ENCODE data around the gene GPATCH2L.

Gene GPATCH2L

GRCh38 chr14:76203086-76204001, 51.6 kb downstream of the GPATCH2L start:
- DNase-seq = no peak

DNA sequence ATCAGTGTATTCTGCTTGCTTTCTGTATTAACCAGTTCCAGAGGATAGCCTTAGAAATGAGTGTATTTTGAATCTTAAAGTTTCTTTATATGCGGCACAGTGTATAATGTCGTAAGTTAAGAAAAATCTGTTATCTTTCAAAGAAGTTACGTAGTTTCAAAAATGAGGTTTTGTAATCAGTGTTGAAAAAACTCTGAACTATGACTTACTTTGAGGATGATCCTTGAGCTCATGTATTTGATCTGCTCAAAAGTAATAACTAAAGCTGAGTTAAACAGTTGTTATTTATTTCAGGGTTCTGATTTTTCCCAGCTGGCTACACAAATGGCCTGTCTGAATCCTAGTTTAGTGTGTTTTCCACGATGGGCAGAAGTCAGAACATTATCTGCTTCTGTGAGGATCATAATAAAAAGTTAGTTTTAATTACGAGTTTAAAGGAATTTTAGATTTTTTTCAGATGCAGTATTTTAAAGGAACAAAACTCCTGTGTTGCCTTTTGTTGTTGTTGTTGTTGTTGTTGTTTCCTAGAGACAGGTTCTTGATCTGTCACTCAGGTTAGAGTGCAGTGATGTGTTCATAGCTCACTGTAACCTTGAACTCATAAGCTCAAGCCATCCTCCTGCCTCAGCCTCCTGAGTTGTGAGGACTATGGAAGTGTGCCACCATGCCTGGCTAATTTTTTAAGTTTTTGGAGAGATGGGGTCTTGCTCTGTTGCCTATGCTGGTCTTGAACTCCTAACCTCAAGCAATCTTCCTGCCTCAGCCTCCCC, 52.9 kb downstream of the GPATCH2L start:
- no peak for DNase-seq

GRCh38 chr14:76205708-76206107, 54.0 kb downstream of the GPATCH2L start:
- DNase-seq = no peak

GRCh38 chr14:76208340-76208739, 56.6 kb downstream of the GPATCH2L start:
- DNase-seq = no peak

- no peak for DNase-seq
These were observed 60.5 kb downstream of the GPATCH2L start for GRCh38 chr14:76212242-76212641.

DNA sequence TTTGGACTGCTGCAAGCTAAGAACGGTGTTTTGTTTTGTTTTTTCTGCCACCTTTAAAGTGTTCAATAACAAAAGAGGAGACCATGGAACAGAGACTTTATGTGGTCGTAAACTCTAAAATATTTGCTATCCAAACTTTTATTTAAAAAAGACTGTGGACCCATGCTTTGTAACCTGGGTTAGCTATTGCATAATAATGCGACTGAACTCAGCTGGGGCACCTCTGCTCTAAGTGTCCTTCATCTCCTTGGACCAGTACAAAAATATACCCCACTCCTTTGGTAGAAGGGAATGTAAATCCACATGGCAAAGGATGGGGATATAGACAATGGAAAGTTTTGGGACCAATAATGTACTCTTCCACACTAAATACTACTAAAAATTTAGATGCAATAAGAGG, 65.5 kb downstream of the GPATCH2L start:
- DNase-seq = no peak

DNA sequence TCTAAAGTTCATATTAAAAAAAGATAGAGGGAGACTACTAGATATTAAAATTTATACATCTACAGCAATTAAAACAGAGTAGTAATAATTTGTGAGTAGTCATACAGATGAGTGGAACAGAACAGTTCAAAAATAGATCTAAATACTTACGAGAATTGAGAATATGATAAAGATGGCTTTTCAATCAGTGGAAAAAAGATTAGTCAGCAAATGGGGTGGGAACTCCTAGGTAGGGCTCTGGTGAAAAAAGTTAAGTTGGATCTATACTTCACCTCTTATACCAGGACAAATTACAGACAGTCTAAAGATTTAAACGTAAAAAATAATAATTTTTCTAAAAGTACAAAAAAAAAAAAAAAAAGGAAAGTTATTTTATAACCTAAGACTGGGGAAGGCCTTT, 66.9 kb downstream of the GPATCH2L start:
- no peak for DNase-seq

DNA sequence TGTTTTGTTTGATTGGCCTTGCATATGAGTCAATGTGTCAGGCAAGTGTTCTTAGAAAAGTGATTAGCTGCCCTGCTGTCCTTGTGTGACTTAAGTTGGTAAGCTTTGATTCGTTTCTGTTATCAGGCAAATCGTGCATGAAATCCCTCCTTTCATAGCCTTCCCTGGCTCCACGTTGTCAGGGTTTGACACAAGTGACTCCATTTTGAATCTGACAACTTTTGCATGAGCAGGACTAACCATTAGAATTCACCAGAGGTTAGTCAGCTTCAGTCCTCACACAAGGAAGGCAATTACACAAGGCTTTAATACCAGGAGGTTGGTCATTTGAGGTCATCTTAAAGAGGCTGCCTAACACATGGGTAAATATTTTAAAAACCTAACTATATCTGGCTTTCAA, 68.2 kb downstream of the GPATCH2L start:
- DNase-seq = no peak

GRCh38 chr14:76227450-76228050, 75.8 kb downstream of the GPATCH2L start:
- DNase-seq = no peak

DNA sequence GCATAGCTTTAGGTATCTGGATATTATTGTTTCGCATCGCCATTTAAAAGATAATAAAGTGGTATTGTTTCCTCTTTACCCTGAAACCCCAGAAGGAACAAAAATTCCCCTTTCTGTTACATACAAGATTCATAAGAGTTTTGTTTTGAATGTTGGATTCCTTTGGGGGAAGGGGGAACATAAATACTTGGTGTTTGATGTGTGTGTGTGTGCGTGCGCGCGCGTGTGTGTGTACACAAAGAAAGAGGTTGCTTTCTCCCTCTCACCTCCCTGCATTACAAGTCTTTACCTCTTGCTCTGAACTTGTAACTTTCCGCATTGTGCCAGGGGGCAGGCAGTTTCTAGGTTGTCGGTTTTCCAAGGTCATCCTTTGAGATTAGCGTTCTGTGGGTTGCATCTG, 76.4 kb downstream of the GPATCH2L start:
- no peak for DNase-seq

- DNase-seq = no peak
These were observed 81.1 kb downstream of the GPATCH2L start for GRCh38 chr14:76232800-76233199.

- no peak for DNase-seq
These were observed 83.9 kb downstream of the GPATCH2L start for GRCh38 chr14:76235628-76236027.

DNA sequence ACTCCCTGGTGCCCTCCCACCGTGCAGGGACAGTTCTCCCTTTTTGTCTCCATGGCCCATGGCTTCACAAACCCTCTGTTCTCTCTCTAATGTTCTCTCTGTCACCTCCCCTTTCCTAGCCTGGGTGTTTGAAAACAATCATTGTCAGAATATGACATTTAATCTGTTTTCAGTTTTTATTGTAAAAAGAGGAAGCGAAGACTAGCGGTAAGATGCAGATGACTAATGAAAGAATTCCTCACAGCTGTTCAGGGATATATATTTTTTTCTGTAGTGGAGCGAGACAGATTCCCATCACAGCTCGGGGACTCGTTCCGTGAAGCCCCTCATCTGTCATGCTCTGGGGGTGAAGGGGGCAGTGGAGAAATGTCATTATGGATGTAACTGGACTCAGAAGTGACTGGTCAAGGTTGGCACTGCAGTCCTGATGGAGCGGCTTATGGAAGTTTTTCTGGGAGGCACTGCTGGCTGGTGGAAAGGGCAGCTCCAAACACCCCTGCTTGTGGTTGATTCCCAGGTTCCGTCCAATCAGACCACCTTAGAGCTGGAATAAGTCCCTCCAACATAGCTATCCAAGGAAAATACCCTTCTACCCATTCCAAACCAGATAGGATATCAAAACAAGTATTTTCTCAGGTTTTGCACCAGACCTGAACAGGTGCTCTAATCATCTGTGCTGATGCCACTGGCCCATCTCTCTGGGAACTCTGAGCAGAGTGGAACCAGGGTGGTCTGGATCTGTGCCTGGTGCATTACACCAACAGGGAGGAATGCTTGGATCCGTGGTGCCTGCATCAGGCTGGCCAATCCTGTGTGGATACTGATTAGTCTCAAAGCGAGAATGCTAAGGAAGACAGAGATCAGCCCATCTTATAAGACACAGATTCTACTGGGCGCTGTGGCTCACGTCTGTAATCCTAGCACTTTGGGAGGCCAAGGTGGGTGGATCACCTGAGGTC, 84.7 kb downstream of the GPATCH2L start:
- DNase-seq = no peak

DNA sequence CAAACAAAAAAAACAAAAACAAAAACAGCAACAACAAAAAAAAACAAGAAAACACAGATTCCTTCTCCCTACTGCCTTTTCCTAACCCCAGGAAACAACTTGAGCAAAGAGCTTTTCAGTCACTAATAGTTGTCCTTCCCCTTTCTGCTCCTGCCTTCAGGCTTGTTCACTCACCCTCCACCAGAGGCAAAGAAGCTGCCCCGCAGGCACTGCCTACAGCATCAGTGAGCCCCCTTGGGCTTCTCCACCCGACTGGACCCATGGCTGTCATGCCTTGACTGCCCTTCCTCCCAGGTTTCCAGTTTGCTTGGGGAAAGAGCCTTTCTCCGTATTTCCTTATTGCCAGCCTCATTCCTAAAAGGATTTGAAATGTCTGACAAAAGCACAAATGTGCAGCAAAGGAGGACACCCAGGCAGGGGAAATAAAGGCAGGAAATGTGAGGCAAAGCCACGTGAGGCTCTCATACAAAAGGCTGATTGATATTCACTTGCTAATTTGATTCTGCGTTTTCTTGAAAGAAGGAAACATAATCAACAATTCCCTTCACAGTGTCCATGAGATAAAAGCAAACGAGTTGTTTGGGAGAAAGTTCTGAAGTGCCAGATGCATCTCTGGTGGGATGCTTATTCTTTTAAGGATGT, 85.7 kb downstream of the GPATCH2L start:
- no peak for DNase-seq

DNA sequence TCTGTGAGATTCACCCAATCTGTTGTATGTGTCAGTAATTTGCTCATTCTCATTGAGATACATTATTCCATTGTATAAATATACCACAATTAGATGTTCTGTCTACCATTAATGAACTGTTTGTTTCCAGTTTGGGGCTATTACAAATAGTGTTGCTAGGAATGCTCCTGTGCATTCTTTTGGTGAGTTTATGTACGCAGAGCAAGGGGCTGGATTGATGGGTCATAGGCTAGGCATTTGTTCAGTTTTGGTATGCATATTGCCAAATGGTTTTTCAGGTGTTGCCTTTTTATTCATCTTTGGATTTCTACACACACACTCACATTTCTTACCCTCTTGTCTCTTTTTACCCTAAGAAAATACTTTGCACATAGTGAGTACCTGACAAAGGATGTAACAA, 93.4 kb downstream of the GPATCH2L start:
- no peak for DNase-seq

DNA sequence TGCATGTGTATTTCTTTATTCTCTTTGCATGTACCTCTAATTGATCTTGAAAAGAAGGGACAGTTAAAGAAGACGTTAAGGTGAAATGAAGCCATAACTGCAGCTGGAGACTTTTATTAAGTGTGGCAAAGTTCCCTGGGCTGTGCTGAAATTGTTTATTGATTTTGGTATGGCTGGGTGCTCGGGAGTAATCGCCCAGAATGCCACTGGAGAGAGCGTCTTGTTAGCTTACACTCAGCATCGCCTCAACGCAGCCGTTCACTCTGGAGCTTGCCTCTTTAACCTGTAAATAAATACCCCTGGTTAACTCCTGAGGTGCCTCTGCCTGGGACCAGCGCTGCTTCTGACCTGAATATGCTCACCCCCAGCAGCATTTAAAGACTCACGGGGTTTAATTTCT, 98.6 kb downstream of the GPATCH2L start:
- DNase-seq = no peak

DNA sequence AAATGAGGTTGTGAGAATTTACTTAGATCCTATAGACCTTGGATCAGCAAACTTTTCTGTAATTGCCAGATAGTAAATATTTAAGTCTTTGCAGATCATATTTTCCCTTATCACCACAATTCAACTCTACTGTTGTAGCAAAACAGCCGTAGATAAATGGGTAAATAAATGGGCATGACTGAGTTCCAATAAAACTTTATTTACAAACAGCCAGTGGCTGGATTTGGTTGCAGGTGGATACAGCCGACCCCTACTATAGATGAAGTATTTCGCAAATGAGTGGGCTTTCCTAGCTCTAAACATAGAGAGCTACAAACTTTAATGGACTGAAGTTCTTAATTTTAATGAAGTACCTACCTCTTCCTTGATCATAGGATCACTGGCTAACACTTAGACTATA, 100.7 kb downstream of the GPATCH2L start:
- DNase-seq = no peak

DNA sequence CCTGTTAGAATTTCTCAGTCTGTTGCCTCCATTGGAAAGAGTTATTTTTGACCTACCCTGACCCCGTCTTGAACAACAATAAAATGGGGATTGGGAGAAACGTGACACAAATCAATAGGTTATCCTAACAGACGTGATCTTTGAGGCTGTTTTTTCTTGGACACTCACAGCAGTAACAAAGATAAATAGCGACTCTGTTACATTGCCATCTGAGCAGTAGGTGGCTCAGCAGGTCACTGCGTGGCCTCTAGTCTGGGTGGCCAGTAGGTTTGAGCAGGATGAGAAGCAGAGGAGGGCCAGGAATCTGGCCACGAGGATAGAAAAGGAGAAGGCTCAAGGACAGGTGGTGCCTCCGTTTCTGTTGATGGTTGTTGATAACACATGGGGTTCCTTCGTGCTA, 101.4 kb downstream of the GPATCH2L start:
- DNase-seq = no peak

DNA sequence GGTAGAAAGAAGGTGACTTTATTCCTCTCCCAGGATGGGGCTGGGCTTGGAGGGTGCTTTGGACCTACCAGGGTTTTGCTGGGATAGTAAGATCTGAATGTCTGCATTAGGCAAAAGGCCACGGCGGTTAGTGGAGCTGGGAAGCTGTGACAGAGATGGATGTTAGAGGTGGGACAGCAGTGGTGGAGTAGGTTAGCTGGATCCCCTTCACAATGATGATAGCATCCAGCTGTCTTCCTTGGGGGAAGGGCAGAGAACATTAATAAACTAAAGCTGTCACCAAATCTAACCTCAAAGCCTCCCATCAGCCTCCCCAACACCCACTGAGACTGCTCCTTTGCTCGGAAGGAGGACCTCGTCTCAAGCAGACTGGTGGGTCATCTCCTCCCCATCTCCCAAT, 104.8 kb downstream of the GPATCH2L start:
- no peak for DNase-seq

DNA sequence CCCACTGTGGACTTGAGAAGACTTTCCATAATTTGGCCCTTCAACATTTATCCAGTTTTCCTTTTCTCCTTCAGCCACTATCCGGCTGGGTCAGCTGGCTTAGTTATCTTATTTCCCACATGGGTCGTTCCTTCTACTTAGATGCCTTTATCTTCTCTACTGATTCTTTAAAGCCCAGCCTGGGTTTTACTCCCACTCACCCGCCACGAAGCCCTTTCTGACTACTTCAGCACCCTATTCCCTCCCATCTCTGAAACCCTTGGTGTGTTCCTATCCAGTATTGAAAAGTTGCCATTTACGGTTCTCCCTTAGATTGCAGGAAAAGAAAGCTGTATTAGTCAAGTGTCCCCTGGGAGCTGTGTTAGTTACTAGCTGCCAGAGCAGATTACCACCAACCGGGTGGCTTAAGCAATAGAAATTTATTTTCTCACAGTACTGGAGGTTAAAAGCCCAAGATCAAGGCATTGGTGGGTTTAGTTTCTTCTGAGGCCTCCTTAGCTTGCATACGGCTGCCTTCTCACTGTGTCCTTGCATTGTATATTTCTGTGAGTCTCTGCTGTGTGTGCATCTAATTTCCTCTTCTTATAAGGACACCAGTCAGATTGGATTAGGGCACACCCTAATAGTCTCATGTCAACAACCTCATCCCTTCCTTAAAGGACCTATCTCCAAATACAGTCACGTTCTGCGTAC, 105.5 kb downstream of the GPATCH2L start:
- DNase-seq = no peak

DNA sequence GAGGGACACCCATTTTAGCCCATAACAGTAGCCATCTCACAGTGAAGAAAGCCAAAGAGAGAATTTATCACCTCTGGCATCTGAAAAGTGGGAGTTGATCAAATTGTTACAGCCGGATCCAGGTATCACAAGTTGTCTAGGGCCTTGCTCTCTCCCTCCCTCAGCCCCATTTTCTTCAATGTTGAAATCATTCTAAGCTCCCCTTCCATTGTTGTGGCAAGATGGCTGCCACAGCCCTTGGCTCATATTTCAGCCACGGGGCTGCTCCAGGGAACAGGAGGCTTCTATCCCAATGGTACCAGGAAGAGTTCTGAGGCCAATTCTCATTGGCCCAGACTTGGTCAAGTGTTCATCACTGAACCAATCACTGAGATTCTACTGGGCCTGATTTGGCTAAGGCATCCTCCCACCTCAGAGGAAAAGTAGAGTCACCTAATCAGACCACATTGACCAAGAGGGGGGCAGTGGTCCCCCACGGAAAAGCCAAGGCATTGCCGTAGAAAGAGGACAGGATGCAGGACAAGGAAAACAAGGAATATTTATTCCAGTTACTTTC, 106.2 kb downstream of the GPATCH2L start:
- no peak for DNase-seq
